ENCODE data around the gene TMPRSS15. TPM values are rescaled to one million over a fixed set of nuclear protein-coding genes. Genes with fewer than 3 reads are reported as not detected.
A peak's percentile ranks its signal among the peaks of the same experiment; 100 is the strongest.

TMPRSS15 gene
- total RNA-seq, 2 donors from 2014 or later = not detected

- Mint-ChIP-seq H3K36me3 (no peaks in the 10 kb centered on the region), H3K9me3 (no peaks in the 10 kb centered on the region), H3K27ac (no peak overlapping the region), H3K4me1 (ENCODE audit: low read depth in 2 of 2) (no peaks in the 10 kb centered on the region), H3K4me3 (no peak overlapping the region), H3K27me3 (peaks cover 5 to 6% of the 10 kb centered on the region in 2 donors)
- no peak for DNase-seq (ENCODE audit: low spot score)
- no peak for ATAC-seq
These were observed 152.5 kb downstream of the TMPRSS15 start for GRCh38 chr21:18251065-18251464.

GRCh38 chr21:18249672-18250071, 153.9 kb downstream of the TMPRSS15 start:
- ATAC-seq = peak in 1 of 2 donors; percentile 64
- no peak for DNase-seq (ENCODE audit: low spot score)

GRCh38 chr21:18248171-18248570, 155.4 kb downstream of the TMPRSS15 start:
- ATAC-seq (no peak), DNase-seq (ENCODE audit: low spot score) (no peak)
- Mint-ChIP-seq H3K4me1 (ENCODE audit: low read depth in 2 of 2) (peaks cover 0 to 4% of the 10 kb centered on the region in 2 donors), H3K27ac (no peak overlapping the region), H3K4me3 (no peak overlapping the region), H3K36me3 (no peaks in the 10 kb centered on the region), H3K27me3 (peaks cover 17 to 19% of the 10 kb centered on the region in 2 donors), H3K9me3 (no peaks in the 10 kb centered on the region)

More at GRCh38 chr21:18249672-18250071, 153.9 kb downstream of the TMPRSS15 start:
- Mint-ChIP-seq H3K9me3 (no peaks in the 10 kb centered on the region), H3K27me3 (peaks cover 10% of the 10 kb centered on the region in 2 donors), H3K4me3 (no peak overlapping the region), H3K4me1 (ENCODE audit: low read depth in 2 of 2) (no peaks in the 10 kb centered on the region), H3K27ac (no peak overlapping the region), H3K36me3 (no peaks in the 10 kb centered on the region)

- no peak for DNase-seq (ENCODE audit: low spot score)
- Mint-ChIP-seq H3K27me3 (peaks cover 19 to 21% of the 10 kb centered on the region in 2 donors), H3K27ac (no peak overlapping the region), H3K9me3 (no peaks in the 10 kb centered on the region), H3K4me3 (no peak overlapping the region), H3K4me1 (ENCODE audit: low read depth in 2 of 2) (peaks cover 0 to 4% of the 10 kb centered on the region in 2 donors), H3K36me3 (no peaks in the 10 kb centered on the region)
- peak; percentile 31 to 53 for ATAC-seq
These were observed 158.1 kb downstream of the TMPRSS15 start for GRCh38 chr21:18245464-18245967.

GRCh38 chr21:18244671-18245463, 158.7 kb downstream of the TMPRSS15 start, which contains the start of gene CHODL:
Gene CHODL (plus strand): TSS chr21:18244833. CDS start chr21:18245224, 391 bp downstream.
- Mint-ChIP-seq H3K9me3 (no peaks in the 10 kb centered on the region), H3K27ac (no peak within 1 kb of the TSS), H3K4me1 (ENCODE audit: low read depth in 2 of 2) (peaks cover 0 to 4% of the 10 kb centered on the region in 2 donors), H3K27me3 (peaks cover 19 to 21% of the 10 kb centered on the region in 2 donors), H3K36me3 (no peaks in the 10 kb centered on the region), H3K4me3 (peak within 1 kb of the TSS; percentile 32)
- ATAC-seq (peak; percentile 43 to 57), DNase-seq (ENCODE audit: low spot score) (no peak)

- ATAC-seq = no peak
- H3K27me3 Mint-ChIP-seq = no peaks in the 10 kb centered on the region
- no peak overlapping the region for H3K4me3 Mint-ChIP-seq
- H3K36me3 Mint-ChIP-seq = no peaks in the 10 kb centered on the region
- H3K27ac Mint-ChIP-seq = no peak overlapping the region
- no peaks in the 10 kb centered on the region for H3K4me1 Mint-ChIP-seq (ENCODE audit: low read depth in 2 of 2)
- H3K9me3 Mint-ChIP-seq = no peaks in the 10 kb centered on the region
- DNase-seq (ENCODE audit: low spot score) = no peak
These were observed 168.0 kb downstream of the TMPRSS15 start for GRCh38 chr21:18235545-18235944.

GRCh38 chr21:18228060-18228739, 175.4 kb downstream of the TMPRSS15 start:
- Mint-ChIP-seq H3K9me3 (no peaks in the 10 kb centered on the region), H3K27me3 (no peaks in the 10 kb centered on the region), H3K4me1 (ENCODE audit: low read depth in 2 of 2) (no peaks in the 10 kb centered on the region), H3K36me3 (no peaks in the 10 kb centered on the region), H3K27ac (no peak overlapping the region), H3K4me3 (no peak overlapping the region)
- no peak for ATAC-seq
- no peak for DNase-seq (ENCODE audit: low spot score)

- Mint-ChIP-seq H3K9me3 (peaks cover 12% of the 10 kb centered on the region), H3K27me3 (no peaks in the 10 kb centered on the region), H3K4me3 (no peak overlapping the region), H3K4me1 (ENCODE audit: low read depth in 2 of 2) (no peaks in the 10 kb centered on the region), H3K27ac (no peak overlapping the region), H3K36me3 (peaks cover 19% of the 10 kb centered on the region)
- DNase-seq (ENCODE audit: low spot score) (no peak), ATAC-seq (no peak)
These were observed 181.2 kb downstream of the TMPRSS15 start for GRCh38 chr21:18222346-18222745.

- Mint-ChIP-seq H3K9me3 (peaks cover 12% of the 10 kb centered on the region), H3K27me3 (no peaks in the 10 kb centered on the region), H3K27ac (no peak overlapping the region), H3K4me3 (no peak overlapping the region), H3K4me1 (ENCODE audit: low read depth in 2 of 2) (no peaks in the 10 kb centered on the region), H3K36me3 (peaks cover 19% of the 10 kb centered on the region)
- DNase-seq (ENCODE audit: low spot score) (no peak), ATAC-seq (no peak)
These were observed 183.1 kb downstream of the TMPRSS15 start for GRCh38 chr21:18220498-18220897.

Other genes with a start within 250 kb of the TMPRSS15 start
- under 1 TPM in 1 of 2 donors, not detected in 1; 0.26 TPM for gene CHODL, start 159.0 kb downstream of the TMPRSS15 start, total RNA-seq

Data from natural killer cell treated with Interleukin-12 subunit alpha and Interleukin-12 subunit beta and Interleukin-15 and Interleukin-18, amount 100 ng/mL, for 72 hours (primary cell).